MM.1S (cell line): ENCODE results near the gene BCL11B.

Experiments used
- EZH2 ChIP-seq: fragments of 300-600 bp; sonication (generic); optimal IDR thresholded peaks from 2 replicates; pipeline ENCODE3; 2017; ENCODE audit warnings: low read depth, mild to moderate bottlenecking, antibody characterized with exemption, low read length, mixed read lengths
- TF ChIP-seq, protein P1 (sequence below): fragments of 300-600 bp; sonication (generic); IDR thresholded peaks from 2 replicates; pipeline ENCODE4 v1.5.1; 2016; ENCODE audit warnings: antibody characterized with exemption, low read length, mixed read lengths

DNA sequence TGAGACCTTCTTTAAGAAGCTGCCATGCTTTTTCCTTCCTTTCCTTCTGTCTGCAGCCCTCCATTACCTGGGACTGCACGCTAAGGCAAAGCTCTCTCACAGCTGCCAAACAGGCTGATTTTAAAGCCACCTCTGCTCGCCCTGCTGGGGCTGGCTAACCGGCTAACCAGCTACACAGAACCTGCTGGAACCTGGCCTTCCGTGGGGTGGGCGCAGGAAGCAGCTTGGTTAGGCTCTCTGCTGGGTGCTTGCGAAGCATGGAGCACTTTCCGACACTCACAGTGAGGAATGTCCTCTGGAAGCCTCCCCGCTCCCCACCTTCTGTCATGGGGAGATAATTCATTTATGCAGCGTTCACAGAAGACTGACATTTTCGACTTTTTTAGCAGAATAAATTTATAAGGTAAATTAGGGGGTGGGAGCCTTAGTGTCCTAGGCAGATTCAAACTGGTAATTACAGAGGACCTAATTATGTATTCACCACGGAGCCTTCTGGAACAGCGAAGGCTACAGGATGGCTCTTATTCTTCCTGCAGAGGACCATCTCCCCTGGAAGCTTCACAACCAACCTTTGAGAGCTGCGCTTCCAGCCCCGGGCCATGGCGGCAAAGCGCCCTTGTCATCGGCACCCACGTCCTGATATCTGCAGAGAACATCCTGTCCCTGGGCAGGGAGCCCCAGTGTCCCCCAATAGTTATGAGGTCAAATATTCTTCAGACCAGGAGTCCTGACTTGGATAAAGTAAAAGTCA is 12.4 kb upstream of the BCL11B start:
- TF ChIP-seq EZH2 = no peak
- TF ChIP-seq, protein P1, sequence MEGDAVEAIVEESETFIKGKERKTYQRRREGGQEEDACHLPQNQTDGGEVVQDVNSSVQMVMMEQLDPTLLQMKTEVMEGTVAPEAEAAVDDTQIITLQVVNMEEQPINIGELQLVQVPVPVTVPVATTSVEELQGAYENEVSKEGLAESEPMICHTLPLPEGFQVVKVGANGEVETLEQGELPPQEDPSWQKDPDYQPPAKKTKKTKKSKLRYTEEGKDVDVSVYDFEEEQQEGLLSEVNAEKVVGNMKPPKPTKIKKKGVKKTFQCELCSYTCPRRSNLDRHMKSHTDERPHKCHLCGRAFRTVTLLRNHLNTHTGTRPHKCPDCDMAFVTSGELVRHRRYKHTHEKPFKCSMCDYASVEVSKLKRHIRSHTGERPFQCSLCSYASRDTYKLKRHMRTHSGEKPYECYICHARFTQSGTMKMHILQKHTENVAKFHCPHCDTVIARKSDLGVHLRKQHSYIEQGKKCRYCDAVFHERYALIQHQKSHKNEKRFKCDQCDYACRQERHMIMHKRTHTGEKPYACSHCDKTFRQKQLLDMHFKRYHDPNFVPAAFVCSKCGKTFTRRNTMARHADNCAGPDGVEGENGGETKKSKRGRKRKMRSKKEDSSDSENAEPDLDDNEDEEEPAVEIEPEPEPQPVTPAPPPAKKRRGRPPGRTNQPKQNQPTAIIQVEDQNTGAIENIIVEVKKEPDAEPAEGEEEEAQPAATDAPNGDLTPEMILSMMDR = no peak
